ENCODE measurements around the gene EHBP1L1.

- no peak for TF ChIP-seq MXI1 (conservative IDR thresholded peaks at IDR 0.05; ENCODE audit: poor library complexity, severe bottlenecking)
- no peak for TF ChIP-seq CTCF (IDR thresholded peaks at IDR 0.05; ENCODE audit: poor library complexity, severe bottlenecking)
- no peak for TF ChIP-seq POLR2AphosphoS5 (IDR thresholded peaks at IDR 0.05)
- TF ChIP-seq RAD21 (conservative IDR thresholded peaks at IDR 0.05) = no peak
These were observed 42.9 kb downstream of the EHBP1L1 start for GRCh38 chr11:65618763-65619162.

Data from neural cell (in vitro differentiated cells).